OCI-LY1 (cell line): ENCODE measurements around the gene HDAC1.

Source experiments
- CTCF ChIP-seq: fragments of 200-600 bp; sonication (generic), shearing (Covaris generic); IDR thresholded peaks from 2 replicates; pipeline ENCODE4 v1.5.1; 2017; ENCODE audit warnings: mild to moderate bottlenecking, antibody characterized with exemption, low read length, moderate library complexity, mixed read lengths
- EZH2 ChIP-seq: fragments of 200-600 bp; sonication (generic), shearing (Covaris generic); IDR thresholded peaks from 2 replicates; pipeline ENCODE4 v1.8.0; 2017; ENCODE audit warnings: borderline replicate concordance, mixed run types, mild to moderate bottlenecking, antibody characterized with exemption, low read length, moderate library complexity, mixed read lengths

DNA sequence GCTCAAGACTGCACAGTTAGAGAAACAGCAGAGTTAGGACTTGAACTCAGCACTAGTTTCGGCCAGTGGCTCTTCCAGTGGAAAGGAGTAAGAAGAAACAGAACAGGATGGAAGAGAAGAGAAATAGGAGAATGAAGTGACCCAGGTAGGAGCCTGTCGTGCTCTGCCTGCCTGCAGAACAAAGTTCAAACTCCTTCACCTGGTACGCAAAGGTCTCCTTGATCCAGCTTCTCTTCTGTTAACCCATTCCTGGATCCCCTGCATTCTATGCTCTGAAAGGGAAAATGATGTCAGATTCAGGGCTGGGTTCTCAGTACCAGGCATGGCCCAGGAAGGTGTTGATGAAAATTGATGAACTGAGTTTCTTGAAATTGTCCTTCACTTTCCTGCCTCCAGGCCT lies 66.6 kb downstream of the HDAC1 start:
- TF ChIP-seq CTCF: no peak
- TF ChIP-seq EZH2: no peak
